ENCODE data around the gene TAF10.
A peak's percentile ranks its signal among the peaks of the same experiment; 100 is the strongest.

Gene TAF10

GRCh38 chr11:6607190-6607795, 4.7 kb downstream of the TAF10 start:
- no peak for DNase-seq

- DNase-seq: peak in 1 of 2 experiments; percentile 72
Observed at GRCh38 chr11:6606471-6607189, 5.4 kb downstream of the TAF10 start.

- DNase-seq: no peak
Observed at GRCh38 chr11:6604790-6605189, 7.2 kb downstream of the TAF10 start.

GRCh38 chr11:6604081-6604626, 7.9 kb downstream of the TAF10 start:
- peak; percentile 40 to 67 for DNase-seq

GRCh38 chr11:6603287-6604080, 8.5 kb downstream of the TAF10 start, which contains the start of the genes ILK and RRP8:
ILK (plus strand) TSS chr11:6603774; CDS start chr11:6604272, 498 bp downstream.
RRP8 (minus strand) TSS chr11:6603616; CDS start chr11:6603502, 114 bp downstream.
- DNase-seq: peak; percentile 80 to 97

GRCh38 chr11:6602096-6602940, 9.7 kb downstream of the TAF10 start:
- DNase-seq: no peak

- no peak for DNase-seq
Observed at GRCh38 chr11:6601041-6601461, 11.0 kb downstream of the TAF10 start.

GRCh38 chr11:6599881-6600390, 12.1 kb downstream of the TAF10 start:
- no peak for DNase-seq

GRCh38 chr11:6599449-6599848, 12.6 kb downstream of the TAF10 start:
- no peak for DNase-seq

- DNase-seq: no peak
Observed at GRCh38 chr11:6598555-6598954, 13.5 kb downstream of the TAF10 start.

GRCh38 chr11:6596239-6596877, 15.7 kb downstream of the TAF10 start:
- DNase-seq: no peak

GRCh38 chr11:6594142-6594768, 17.8 kb downstream of the TAF10 start:
- DNase-seq: no peak

- DNase-seq: no peak
Observed at GRCh38 chr11:6588018-6588417, 24.0 kb downstream of the TAF10 start.

GRCh38 chr11:6587360-6587953, 24.6 kb downstream of the TAF10 start:
- DNase-seq: no peak

GRCh38 chr11:6586434-6587359, 25.3 kb downstream of the TAF10 start:
- peak in 1 of 2 experiments; percentile 42 for DNase-seq

- DNase-seq: no peak
Observed at GRCh38 chr11:6584528-6584927, 27.5 kb downstream of the TAF10 start.

- no peak for DNase-seq
Observed at GRCh38 chr11:6583584-6583983, 28.4 kb downstream of the TAF10 start.

GRCh38 chr11:6579681-6580080, 32.3 kb downstream of the TAF10 start:
- no peak for DNase-seq

GRCh38 chr11:6578134-6578533, 33.9 kb downstream of the TAF10 start:
- no peak for DNase-seq

Data from NCI-H526 (cell line).